NCI-H128 (cell line): Measurements from ENCODE around the gene NFXL1.
"Not testable (repeated sequence)": the region's sequence is repeated elsewhere in the genome, so short reads cannot be mapped to it uniquely, and the experiment has no call there.

ENCODE experiments used
- DNase-seq: peaks from one replicate; lab custom pipeline; 2025; ENCODE audit not compliant: unreplicated experiment; lab: John Stamatoyannopoulos, UW

The NFXL1 gene

GRCh38 chr4:47914220-47914925, at the start of gene NFXL1:
TSS of gene NFXL1 (minus strand) at chr4:47914583. CDS start at chr4:47914203, 380 bp downstream.
- DNase-seq: peak; percentile 80

GRCh38 chr4:47954677-47955076, 40.3 kb upstream of the NFXL1 start:
- no peak for DNase-seq

- DNase-seq: no peak
Observed at GRCh38 chr4:47954245-47954644, 39.9 kb upstream of the NFXL1 start.

GRCh38 chr4:47945930-47946726, 31.7 kb upstream of the NFXL1 start:
- no peak for DNase-seq

GRCh38 chr4:47942081-47942819, 27.9 kb upstream of the NFXL1 start:
- no peak for DNase-seq

GRCh38 chr4:47939456-47939855, 25.1 kb upstream of the NFXL1 start:
- no peak for DNase-seq

GRCh38 chr4:47936336-47936735, 22.0 kb upstream of the NFXL1 start:
- no peak for DNase-seq

- DNase-seq: no peak
Observed at GRCh38 chr4:47933840-47934239, 19.5 kb upstream of the NFXL1 start.

GRCh38 chr4:47930971-47931804, 16.8 kb upstream of the NFXL1 start:
- DNase-seq: no peak

GRCh38 chr4:47929682-47930201, 15.4 kb upstream of the NFXL1 start:
- no peak for DNase-seq

- DNase-seq: no peak
Observed at GRCh38 chr4:47926667-47927258, 12.4 kb upstream of the NFXL1 start.

- not testable (repeated sequence) for DNase-seq
Observed at GRCh38 chr4:47923261-47923608, 8.9 kb upstream of the NFXL1 start.

- DNase-seq: not testable (repeated sequence)
Observed at GRCh38 chr4:47922436-47923260, 8.3 kb upstream of the NFXL1 start.

GRCh38 chr4:47917163-47917562, 2.8 kb upstream of the NFXL1 start:
- not testable (repeated sequence) for DNase-seq

- no peak for DNase-seq
Observed at GRCh38 chr4:47915378-47915777, 995 bp upstream of the NFXL1 start.

- no peak for DNase-seq
Observed at GRCh38 chr4:47914926-47915237, 499 bp upstream of the NFXL1 start.

GRCh38 chr4:47913861-47914219, 543 bp downstream of the NFXL1 start:
- DNase-seq: no peak

- no peak for DNase-seq
Observed at GRCh38 chr4:47913330-47913729, 1.1 kb downstream of the NFXL1 start.

- DNase-seq: no peak
Observed at GRCh38 chr4:47907089-47907646, 7.2 kb downstream of the NFXL1 start.
